ENCODE data around the gene IQCB1.
"Not testable (repeated sequence)": the region's sequence is repeated elsewhere in the genome, so short reads cannot be mapped to it uniquely, and the experiment has no call there.

Gene IQCB1

GRCh38 chr3:121834671-121835464, at the start of gene IQCB1, which contains the start of gene EAF2:
Gene IQCB1, minus strand, starts transcription at chr3:121835060. Its CDS starts 6,100 bp downstream, at chr3:121828960.
Gene EAF2, plus strand, starts transcription at chr3:121835209. Its CDS starts 77 bp downstream, at chr3:121835286.
- Histone ChIP-seq H3K4me1 (ENCODE audit: control insufficient read depth, insufficient read depth, low read length) (peaks cover 4% of the 10 kb centered on the region), H3K27ac (ENCODE audit: low read depth, low read length) (peak within 1 kb of the TSS; percentile 65), H3K9ac (ENCODE audit: low read length) (peak within 1 kb of the TSS; percentile 79), H3K27me3 (ENCODE audit: control insufficient read depth, insufficient read depth, low read length) (no peaks in the 10 kb centered on the region), H3K4me3 (ENCODE audit: low read length) (peak within 1 kb of the TSS; percentile 82), H3K36me3 (ENCODE audit: control insufficient read depth, insufficient read depth, low read length) (peaks cover 3% of the 10 kb centered on the region)

- Histone ChIP-seq H3K9ac (ENCODE audit: low read length) (no peak overlapping the region), H3K4me3 (ENCODE audit: low read length) (no peak overlapping the region), H3K27me3 (ENCODE audit: control insufficient read depth, insufficient read depth, low read length) (no peaks in the 10 kb centered on the region), H3K27ac (ENCODE audit: low read depth, low read length) (no peak overlapping the region), H3K36me3 (ENCODE audit: control insufficient read depth, insufficient read depth, low read length) (no peaks in the 10 kb centered on the region), H3K4me1 (ENCODE audit: control insufficient read depth, insufficient read depth, low read length) (no peaks in the 10 kb centered on the region)
These were observed 48.6 kb upstream of the IQCB1 start for GRCh38 chr3:121883507-121883906.

GRCh38 chr3:121878411-121878810, 43.6 kb upstream of the IQCB1 start:
- H3K27ac ChIP-seq (ENCODE audit: low read depth, low read length): no peak overlapping the region
- no peaks in the 10 kb centered on the region for H3K36me3 ChIP-seq (ENCODE audit: control insufficient read depth, insufficient read depth, low read length)
- H3K27me3 ChIP-seq (ENCODE audit: control insufficient read depth, insufficient read depth, low read length): no peaks in the 10 kb centered on the region
- H3K4me3 ChIP-seq (ENCODE audit: low read length): no peak overlapping the region
- H3K9ac ChIP-seq (ENCODE audit: low read length): no peak overlapping the region
- no peaks in the 10 kb centered on the region for H3K4me1 ChIP-seq (ENCODE audit: control insufficient read depth, insufficient read depth, low read length)

GRCh38 chr3:121871430-121871829, 36.6 kb upstream of the IQCB1 start:
- no peak overlapping the region for H3K27ac ChIP-seq (ENCODE audit: low read depth, low read length)
- H3K36me3 ChIP-seq (ENCODE audit: control insufficient read depth, insufficient read depth, low read length): no peaks in the 10 kb centered on the region
- no peaks in the 10 kb centered on the region for H3K27me3 ChIP-seq (ENCODE audit: control insufficient read depth, insufficient read depth, low read length)
- H3K9ac ChIP-seq (ENCODE audit: low read length): no peak overlapping the region
- no peak overlapping the region for H3K4me3 ChIP-seq (ENCODE audit: low read length)
- H3K4me1 ChIP-seq (ENCODE audit: control insufficient read depth, insufficient read depth, low read length): no peaks in the 10 kb centered on the region

- Histone ChIP-seq H3K9ac (ENCODE audit: low read length) (no peak overlapping the region), H3K4me3 (ENCODE audit: low read length) (no peak overlapping the region), H3K27ac (ENCODE audit: low read depth, low read length) (no peak overlapping the region), H3K36me3 (ENCODE audit: control insufficient read depth, insufficient read depth, low read length) (no peaks in the 10 kb centered on the region), H3K4me1 (ENCODE audit: control insufficient read depth, insufficient read depth, low read length) (no peaks in the 10 kb centered on the region), H3K27me3 (ENCODE audit: control insufficient read depth, insufficient read depth, low read length) (no peaks in the 10 kb centered on the region)
These were observed 35.9 kb upstream of the IQCB1 start for GRCh38 chr3:121870717-121871116.

- Histone ChIP-seq H3K4me1 (ENCODE audit: control insufficient read depth, insufficient read depth, low read length) (no peaks in the 10 kb centered on the region), H3K27ac (ENCODE audit: low read depth, low read length) (no peak overlapping the region), H3K9ac (ENCODE audit: low read length) (no peak overlapping the region), H3K4me3 (ENCODE audit: low read length) (no peak overlapping the region), H3K27me3 (ENCODE audit: control insufficient read depth, insufficient read depth, low read length) (no peaks in the 10 kb centered on the region), H3K36me3 (ENCODE audit: control insufficient read depth, insufficient read depth, low read length) (no peaks in the 10 kb centered on the region)
These were observed 34.9 kb upstream of the IQCB1 start for GRCh38 chr3:121869736-121870135.

GRCh38 chr3:121863801-121864200, 28.9 kb upstream of the IQCB1 start:
- no peak overlapping the region for H3K4me3 ChIP-seq (ENCODE audit: low read length)
- no peak overlapping the region for H3K9ac ChIP-seq (ENCODE audit: low read length)
- no peaks in the 10 kb centered on the region for H3K4me1 ChIP-seq (ENCODE audit: control insufficient read depth, insufficient read depth, low read length)
- H3K36me3 ChIP-seq (ENCODE audit: control insufficient read depth, insufficient read depth, low read length): no peaks in the 10 kb centered on the region
- H3K27me3 ChIP-seq (ENCODE audit: control insufficient read depth, insufficient read depth, low read length): no peaks in the 10 kb centered on the region
- no peak overlapping the region for H3K27ac ChIP-seq (ENCODE audit: low read depth, low read length)

- not testable (repeated sequence) for H3K36me3 ChIP-seq (ENCODE audit: control insufficient read depth, insufficient read depth, low read length); H3K27me3 ChIP-seq (ENCODE audit: control insufficient read depth, insufficient read depth, low read length); H3K4me3 ChIP-seq (ENCODE audit: low read length); H3K27ac ChIP-seq (ENCODE audit: low read depth, low read length); H3K4me1 ChIP-seq (ENCODE audit: control insufficient read depth, insufficient read depth, low read length); H3K9ac ChIP-seq (ENCODE audit: low read length)
These were observed 28.4 kb upstream of the IQCB1 start for GRCh38 chr3:121863247-121863646.

GRCh38 chr3:121857778-121858177, 22.9 kb upstream of the IQCB1 start:
- H3K4me1 ChIP-seq (ENCODE audit: control insufficient read depth, insufficient read depth, low read length); H3K27ac ChIP-seq (ENCODE audit: low read depth, low read length); H3K4me3 ChIP-seq (ENCODE audit: low read length); H3K36me3 ChIP-seq (ENCODE audit: control insufficient read depth, insufficient read depth, low read length); H3K27me3 ChIP-seq (ENCODE audit: control insufficient read depth, insufficient read depth, low read length); H3K9ac ChIP-seq (ENCODE audit: low read length): not testable (repeated sequence)

GRCh38 chr3:121855555-121855954, 20.7 kb upstream of the IQCB1 start:
- H3K4me3 ChIP-seq (ENCODE audit: low read length): no peak overlapping the region
- no peaks in the 10 kb centered on the region for H3K27me3 ChIP-seq (ENCODE audit: control insufficient read depth, insufficient read depth, low read length)
- no peak overlapping the region for H3K27ac ChIP-seq (ENCODE audit: low read depth, low read length)
- H3K36me3 ChIP-seq (ENCODE audit: control insufficient read depth, insufficient read depth, low read length): no peaks in the 10 kb centered on the region
- no peak overlapping the region for H3K9ac ChIP-seq (ENCODE audit: low read length)
- no peaks in the 10 kb centered on the region for H3K4me1 ChIP-seq (ENCODE audit: control insufficient read depth, insufficient read depth, low read length)

- Histone ChIP-seq H3K9ac (ENCODE audit: low read length) (no peak overlapping the region), H3K4me1 (ENCODE audit: control insufficient read depth, insufficient read depth, low read length) (no peaks in the 10 kb centered on the region), H3K27ac (ENCODE audit: low read depth, low read length) (no peak overlapping the region), H3K4me3 (ENCODE audit: low read length) (no peak overlapping the region), H3K36me3 (ENCODE audit: control insufficient read depth, insufficient read depth, low read length) (no peaks in the 10 kb centered on the region), H3K27me3 (ENCODE audit: control insufficient read depth, insufficient read depth, low read length) (no peaks in the 10 kb centered on the region)
These were observed 17.4 kb upstream of the IQCB1 start for GRCh38 chr3:121852256-121852655.

- no peaks in the 10 kb centered on the region for H3K4me1 ChIP-seq (ENCODE audit: control insufficient read depth, insufficient read depth, low read length)
- H3K9ac ChIP-seq (ENCODE audit: low read length): no peak overlapping the region
- H3K36me3 ChIP-seq (ENCODE audit: control insufficient read depth, insufficient read depth, low read length): no peaks in the 10 kb centered on the region
- H3K4me3 ChIP-seq (ENCODE audit: low read length): no peak overlapping the region
- H3K27me3 ChIP-seq (ENCODE audit: control insufficient read depth, insufficient read depth, low read length): no peaks in the 10 kb centered on the region
- H3K27ac ChIP-seq (ENCODE audit: low read depth, low read length): no peak overlapping the region
These were observed 10.0 kb upstream of the IQCB1 start for GRCh38 chr3:121844892-121845291.

GRCh38 chr3:121839962-121840361, 5.1 kb upstream of the IQCB1 start:
- H3K36me3 ChIP-seq (ENCODE audit: control insufficient read depth, insufficient read depth, low read length): no peaks in the 10 kb centered on the region
- no peak overlapping the region for H3K9ac ChIP-seq (ENCODE audit: low read length)
- no peaks in the 10 kb centered on the region for H3K4me1 ChIP-seq (ENCODE audit: control insufficient read depth, insufficient read depth, low read length)
- no peak overlapping the region for H3K27ac ChIP-seq (ENCODE audit: low read depth, low read length)
- no peaks in the 10 kb centered on the region for H3K27me3 ChIP-seq (ENCODE audit: control insufficient read depth, insufficient read depth, low read length)
- H3K4me3 ChIP-seq (ENCODE audit: low read length): no peak overlapping the region

All from rectal smooth muscle tissue (tissue), 1 donor.